ENCODE results near the gene DLL4. TPM values are rescaled to one million over a fixed set of nuclear protein-coding genes. Genes with fewer than 3 reads are reported as not detected.
A peak's percentile ranks its signal among the peaks of the same experiment; 100 is the strongest.

Gene DLL4
- total RNA-seq, 4 donors from 2014 or later = 1.9 to 9.7 (median 6.4) TPM

- Histone ChIP-seq H3K27ac (peak overlapping the region in 3 of 4 donors; percentile 86 to 92 (median 89)), H3K4me1 (peaks cover 0 to 36% (median 13%) of the 10 kb centered on the region in 3 donors), H3K9me3 (no peaks in the 10 kb centered on the region), H3K4me3 (peak overlapping the region; percentile 33 to 70), H3K27me3 (peaks cover 4% of the 10 kb centered on the region), H3K36me3 (no peaks in the 10 kb centered on the region)
- ATAC-seq = no peak
- TF ChIP-seq, protein P1, sequence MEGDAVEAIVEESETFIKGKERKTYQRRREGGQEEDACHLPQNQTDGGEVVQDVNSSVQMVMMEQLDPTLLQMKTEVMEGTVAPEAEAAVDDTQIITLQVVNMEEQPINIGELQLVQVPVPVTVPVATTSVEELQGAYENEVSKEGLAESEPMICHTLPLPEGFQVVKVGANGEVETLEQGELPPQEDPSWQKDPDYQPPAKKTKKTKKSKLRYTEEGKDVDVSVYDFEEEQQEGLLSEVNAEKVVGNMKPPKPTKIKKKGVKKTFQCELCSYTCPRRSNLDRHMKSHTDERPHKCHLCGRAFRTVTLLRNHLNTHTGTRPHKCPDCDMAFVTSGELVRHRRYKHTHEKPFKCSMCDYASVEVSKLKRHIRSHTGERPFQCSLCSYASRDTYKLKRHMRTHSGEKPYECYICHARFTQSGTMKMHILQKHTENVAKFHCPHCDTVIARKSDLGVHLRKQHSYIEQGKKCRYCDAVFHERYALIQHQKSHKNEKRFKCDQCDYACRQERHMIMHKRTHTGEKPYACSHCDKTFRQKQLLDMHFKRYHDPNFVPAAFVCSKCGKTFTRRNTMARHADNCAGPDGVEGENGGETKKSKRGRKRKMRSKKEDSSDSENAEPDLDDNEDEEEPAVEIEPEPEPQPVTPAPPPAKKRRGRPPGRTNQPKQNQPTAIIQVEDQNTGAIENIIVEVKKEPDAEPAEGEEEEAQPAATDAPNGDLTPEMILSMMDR (IDR thresholded peaks at IDR 0.05) = no peak
- 40 to 60% methylated on average over 1 to 3 of the region's 7 CpGs for WGBS, 2 donors (ENCODE audit: low coverage in 1 of 2)
These were observed 12.0 kb downstream of the DLL4 start for GRCh38 chr15:40941068-40941527.

DNA sequence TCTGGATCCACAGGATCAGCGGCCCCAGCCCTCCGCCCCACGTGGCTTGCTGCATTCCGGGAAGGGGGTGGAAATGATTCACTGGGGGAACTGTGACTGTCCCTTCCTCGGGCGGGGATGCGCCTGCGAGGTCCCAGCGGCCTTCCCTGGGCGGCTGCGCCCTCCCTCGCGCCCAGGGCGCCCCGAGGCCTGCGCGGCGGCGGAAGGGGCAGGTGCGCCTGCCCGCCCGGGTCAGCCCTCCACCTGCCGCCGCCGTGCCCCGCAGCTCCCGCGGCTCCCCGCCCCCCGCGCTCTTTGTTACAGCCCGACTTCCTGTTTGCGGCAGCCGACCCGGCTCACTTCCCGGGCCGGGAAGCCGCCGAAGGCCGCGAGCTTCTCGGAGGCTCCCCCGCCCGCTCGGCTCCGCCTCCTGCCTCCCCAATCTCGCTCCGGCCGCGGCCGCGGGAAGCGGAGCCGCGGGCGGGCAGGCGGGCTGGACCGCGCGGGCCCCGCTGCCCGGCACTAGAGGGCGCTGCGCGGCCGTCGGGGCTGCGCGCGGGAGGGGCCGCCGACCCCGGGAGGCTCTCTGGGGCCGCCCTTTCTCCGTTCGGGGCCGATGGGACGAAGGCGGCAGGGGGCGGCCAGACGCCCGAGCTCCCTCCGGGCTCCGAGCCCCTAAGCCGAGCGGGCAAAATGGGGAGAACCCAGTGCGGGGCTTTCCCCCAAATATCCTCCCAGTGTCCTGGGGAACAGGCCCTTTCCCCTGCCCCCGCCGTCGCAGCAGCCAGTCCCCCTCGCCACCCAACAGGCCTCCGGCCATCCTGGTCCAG, 12.6 kb downstream of the DLL4 start:
- no CpG with 5 or more reads among the region's 92 CpGs for WGBS, 2 donors (ENCODE audit: low coverage in 1 of 2)
- TF ChIP-seq EP300 (IDR thresholded peaks at IDR 0.05) (no peak), POLR2A (IDR thresholded peaks at IDR 0.05) (peak; percentile 50 to 54), POLR2AphosphoS5 (IDR thresholded peaks at IDR 0.05) (peak; percentile 64)
- TF ChIP-seq, protein P1 (IDR thresholded peaks at IDR 0.05) = peak in 3 of 4 experiments; percentile 73 to 90 (median 83)
- peak overlapping the region; percentile 33 to 70 for H3K4me3 ChIP-seq
- peaks cover 0 to 36% (median 13%) of the 10 kb centered on the region in 3 donors for H3K4me1 ChIP-seq
- no peaks in the 10 kb centered on the region for H3K27me3 ChIP-seq
- no peaks in the 10 kb centered on the region for H3K36me3 ChIP-seq
- ATAC-seq = peak; percentile 93
- H3K27ac ChIP-seq = peak overlapping the region; percentile 34 to 92 (median 88)
- no peaks in the 10 kb centered on the region for H3K9me3 ChIP-seq

DNA sequence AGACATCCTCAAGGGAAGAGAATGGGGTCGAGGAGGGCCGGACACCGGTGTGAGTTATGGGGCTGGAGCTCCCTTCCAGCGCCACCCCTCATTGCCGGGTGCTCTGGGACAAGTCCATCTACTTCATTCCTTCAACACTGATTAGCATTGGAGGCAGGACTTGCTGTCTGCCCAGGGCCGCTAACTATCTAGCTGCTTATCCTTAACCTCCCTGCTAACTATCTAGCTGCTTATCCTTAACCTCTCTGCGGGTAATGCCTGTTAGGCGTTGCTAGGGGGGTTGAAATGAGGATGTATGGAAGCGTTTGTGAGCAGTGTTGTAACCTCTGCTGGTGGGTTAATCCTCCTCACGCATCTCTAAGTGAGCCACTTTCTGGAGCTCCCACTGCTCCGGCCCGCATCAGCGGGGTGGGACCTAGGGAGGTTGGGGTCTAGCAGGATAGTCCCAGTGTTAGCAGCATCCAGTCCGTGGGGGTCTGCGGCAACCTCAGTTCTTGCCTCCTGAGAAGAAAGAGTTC, 13.3 kb downstream of the DLL4 start:
- peaks cover 1% of the 10 kb centered on the region for H3K27me3 ChIP-seq
- H3K4me3 ChIP-seq = peak overlapping the region; percentile 33 to 70
- no peak for TF ChIP-seq EP300 (IDR thresholded peaks at IDR 0.05)
- TF ChIP-seq POLR2A (IDR thresholded peaks at IDR 0.05) = no peak
- no peak for TF ChIP-seq POLR2AphosphoS5 (IDR thresholded peaks at IDR 0.05)
- TF ChIP-seq, protein P1 (IDR thresholded peaks at IDR 0.05) = no peak
- no peak for ATAC-seq
- H3K9me3 ChIP-seq = no peaks in the 10 kb centered on the region
- no peaks in the 10 kb centered on the region for H3K36me3 ChIP-seq
- 15% methylated on average over 4 of the region's 15 CpGs; no CpG with 5 or more reads in 1 of the 2 donors for WGBS, 2 donors (ENCODE audit: low coverage in 1 of 2)
- peaks cover 0 to 36% (median 13%) of the 10 kb centered on the region in 3 donors for H3K4me1 ChIP-seq
- H3K27ac ChIP-seq = peak overlapping the region; percentile 34 to 92 (median 88)

DNA sequence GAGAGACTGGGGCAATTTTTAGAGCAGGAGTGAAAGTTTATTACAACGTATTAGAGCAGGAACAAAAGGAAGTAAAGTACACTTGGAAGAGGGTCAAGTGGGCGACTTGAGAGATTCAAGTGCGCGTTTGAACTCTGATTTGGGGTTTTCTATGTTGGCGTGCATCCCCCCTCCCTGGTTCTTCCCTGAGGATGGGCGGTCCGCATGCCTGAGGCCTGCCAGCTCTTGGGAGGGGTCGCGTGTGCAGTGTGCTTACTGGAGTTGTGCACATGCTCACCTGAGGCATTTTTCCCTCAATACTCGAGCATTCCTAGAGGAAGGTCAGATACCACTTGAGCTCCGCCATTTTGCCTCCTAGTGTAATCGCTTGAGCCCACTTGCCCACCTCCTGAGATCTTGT, 13.7 kb downstream of the DLL4 start:
- Histone ChIP-seq H3K27ac (peak overlapping the region in 2 of 4 donors; percentile 89 to 92), H3K27me3 (peaks cover 3% of the 10 kb centered on the region), H3K4me1 (peaks cover 0 to 32% (median 13%) of the 10 kb centered on the region in 3 donors), H3K9me3 (no peaks in the 10 kb centered on the region), H3K36me3 (no peaks in the 10 kb centered on the region), H3K4me3 (peak overlapping the region in 1 of 2 donors; percentile 70)
- TF ChIP-seq, protein P1 (IDR thresholded peaks at IDR 0.05) = no peak
- TF ChIP-seq POLR2AphosphoS5 (IDR thresholded peaks at IDR 0.05) (no peak), EP300 (IDR thresholded peaks at IDR 0.05) (no peak), POLR2A (IDR thresholded peaks at IDR 0.05) (no peak)
- no peak for ATAC-seq
- WGBS, 2 donors (ENCODE audit: low coverage in 1 of 2) = 78% methylated on average over 9 of the region's 12 CpGs; no CpG with 5 or more reads in 1 of the 2 donors
